ENCODE results near the gene CORO2B. TPM values are rescaled to one million over a fixed set of nuclear protein-coding genes. Genes with fewer than 3 reads are reported as not detected.
A peak's percentile ranks its signal among the peaks of the same experiment; 100 is the strongest.

Gene CORO2B
- total and polyA plus RNA-seq, 8 donors, result 0.56 to 7.7 (median 1.7) TPM

DNA sequence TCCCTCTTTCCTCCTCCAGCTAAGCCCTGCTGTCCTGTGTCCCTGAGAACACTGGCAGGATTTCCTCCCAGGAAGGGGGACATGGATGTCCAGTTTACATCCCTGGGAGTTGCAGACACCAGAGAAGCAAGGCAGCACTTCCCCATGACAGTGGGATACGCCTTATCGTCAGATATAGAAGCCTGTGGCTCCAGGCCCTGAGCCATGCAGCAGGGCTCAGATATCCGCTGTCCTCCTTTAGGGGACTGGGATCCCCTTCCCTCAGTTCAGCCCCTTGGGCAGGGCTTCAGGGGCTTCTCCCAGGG lies 16.4 kb downstream of the CORO2B start:
- WGBS, 2 donors, result 81 to 84% methylated on average over 3 of the region's 3 CpGs
- no peak for FAIRE-seq
- no peaks in the 10 kb centered on the region for H3K36me3 ChIP-seq
- no peaks in the 10 kb centered on the region for H3K4me1 ChIP-seq
- TF ChIP-seq, protein P1, sequence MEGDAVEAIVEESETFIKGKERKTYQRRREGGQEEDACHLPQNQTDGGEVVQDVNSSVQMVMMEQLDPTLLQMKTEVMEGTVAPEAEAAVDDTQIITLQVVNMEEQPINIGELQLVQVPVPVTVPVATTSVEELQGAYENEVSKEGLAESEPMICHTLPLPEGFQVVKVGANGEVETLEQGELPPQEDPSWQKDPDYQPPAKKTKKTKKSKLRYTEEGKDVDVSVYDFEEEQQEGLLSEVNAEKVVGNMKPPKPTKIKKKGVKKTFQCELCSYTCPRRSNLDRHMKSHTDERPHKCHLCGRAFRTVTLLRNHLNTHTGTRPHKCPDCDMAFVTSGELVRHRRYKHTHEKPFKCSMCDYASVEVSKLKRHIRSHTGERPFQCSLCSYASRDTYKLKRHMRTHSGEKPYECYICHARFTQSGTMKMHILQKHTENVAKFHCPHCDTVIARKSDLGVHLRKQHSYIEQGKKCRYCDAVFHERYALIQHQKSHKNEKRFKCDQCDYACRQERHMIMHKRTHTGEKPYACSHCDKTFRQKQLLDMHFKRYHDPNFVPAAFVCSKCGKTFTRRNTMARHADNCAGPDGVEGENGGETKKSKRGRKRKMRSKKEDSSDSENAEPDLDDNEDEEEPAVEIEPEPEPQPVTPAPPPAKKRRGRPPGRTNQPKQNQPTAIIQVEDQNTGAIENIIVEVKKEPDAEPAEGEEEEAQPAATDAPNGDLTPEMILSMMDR (IDR thresholded peaks at IDR 0.05), result no peak
- H3K27ac ChIP-seq, result no peak overlapping the region
- no peak for ATAC-seq
- H3K4me3 ChIP-seq, result no peak overlapping the region
- no peak for DNase-seq
- H3K9me3 ChIP-seq, result no peaks in the 10 kb centered on the region
- intact Hi-C loops (cut with DNase I), result no loop called here
- no peaks in the 10 kb centered on the region for H3K27me3 ChIP-seq

DNA sequence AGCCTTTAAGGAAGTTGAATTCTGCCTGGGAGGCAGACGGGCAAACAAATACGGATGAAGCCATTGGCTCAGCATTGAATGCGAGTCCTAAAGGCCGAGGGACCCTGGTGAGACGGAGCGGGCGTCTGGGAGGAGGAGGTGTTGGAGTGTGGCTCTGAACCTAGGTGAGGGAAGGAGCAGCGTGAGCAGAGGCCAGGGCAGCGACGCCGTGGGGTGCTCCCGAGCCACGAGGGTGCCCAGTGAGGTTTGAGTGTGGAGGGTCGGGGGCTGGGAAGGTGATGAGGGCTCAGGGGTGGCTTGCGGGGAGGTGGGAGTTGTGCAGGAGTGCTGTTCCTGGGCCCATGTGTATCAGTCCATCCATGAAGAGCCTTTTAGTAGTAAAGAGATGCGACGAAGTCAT lies 17.0 kb downstream of the CORO2B start:
- H3K36me3 ChIP-seq, result no peaks in the 10 kb centered on the region
- intact Hi-C loops (cut with DNase I), result no loop called here
- DNase-seq (no peak), FAIRE-seq (no peak), ATAC-seq (no peak)
- no peaks in the 10 kb centered on the region for H3K4me1 ChIP-seq
- no peaks in the 10 kb centered on the region for H3K27me3 ChIP-seq
- WGBS, 2 donors, result 72 to 76% methylated on average over 17 of the region's 17 CpGs
- H3K4me3 ChIP-seq, result no peak overlapping the region
- no peak overlapping the region for H3K27ac ChIP-seq
- TF ChIP-seq, protein P1 (IDR thresholded peaks at IDR 0.05), result no peak
- no peaks in the 10 kb centered on the region for H3K9me3 ChIP-seq

DNA sequence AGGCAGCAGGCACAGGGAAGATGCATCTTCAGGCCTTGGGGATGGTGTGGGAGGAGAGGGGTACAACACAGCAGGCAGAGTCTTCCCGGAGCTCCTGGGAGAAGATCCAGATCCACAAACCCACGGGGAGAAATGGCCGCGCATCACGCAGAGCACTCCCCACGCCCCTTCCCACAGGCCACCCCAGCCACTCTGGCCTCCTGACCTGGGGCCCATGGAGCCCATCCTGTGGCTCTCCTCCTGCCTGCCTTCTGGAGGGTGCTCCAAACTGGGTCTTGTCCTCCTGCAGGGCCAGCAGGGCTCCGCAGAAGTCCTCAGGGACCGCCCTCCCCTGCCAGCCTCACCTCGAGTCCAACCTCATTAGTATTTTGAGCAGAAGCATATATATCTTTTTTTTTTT lies 17.9 kb downstream of the CORO2B start:
- no peak overlapping the region for H3K27ac ChIP-seq
- TF ChIP-seq, protein P1 (IDR thresholded peaks at IDR 0.05), result no peak

DNA sequence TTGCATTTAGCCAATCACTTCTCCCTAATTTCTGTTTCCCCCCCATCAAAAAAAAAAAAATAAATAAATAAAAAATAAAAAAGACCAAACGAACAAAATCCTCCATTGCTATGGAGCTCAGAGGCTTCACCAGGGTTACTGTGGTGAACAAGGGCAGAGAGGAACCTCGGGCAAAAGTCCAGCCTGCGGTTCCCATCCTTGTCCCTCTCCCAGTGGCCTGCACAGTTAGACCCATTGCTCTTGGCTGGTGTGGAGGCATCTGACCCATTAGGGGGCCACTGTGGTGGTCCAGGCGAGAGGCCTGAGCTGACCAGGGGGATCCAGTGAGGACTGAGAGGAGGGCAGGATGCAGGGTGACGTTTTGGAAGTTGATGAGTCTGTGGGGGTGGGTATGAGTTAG lies 18.8 kb downstream of the CORO2B start:
- Histone ChIP-seq H3K4me1 (no peaks in the 10 kb centered on the region), H3K36me3 (no peaks in the 10 kb centered on the region), H3K9me3 (no peaks in the 10 kb centered on the region), H3K27me3 (no peaks in the 10 kb centered on the region), H3K4me3 (no peak overlapping the region), H3K27ac (no peak overlapping the region)
- 65 to 79% methylated on average over 5 of the region's 5 CpGs for WGBS, 2 donors
- FAIRE-seq (no peak), DNase-seq (no peak), ATAC-seq (no peak)
- TF ChIP-seq, protein P1 (IDR thresholded peaks at IDR 0.05), result no peak
- intact Hi-C loops (cut with DNase I), result no loop called here

More for the DNA sequence above, 17.9 kb downstream of the CORO2B start:
- intact Hi-C loops (cut with DNase I), result no loop called here
- FAIRE-seq, result no peak
- ATAC-seq, result no peak
- H3K4me1 ChIP-seq, result no peaks in the 10 kb centered on the region
- no peaks in the 10 kb centered on the region for H3K36me3 ChIP-seq
- no peak for DNase-seq
- no peaks in the 10 kb centered on the region for H3K9me3 ChIP-seq
- no peaks in the 10 kb centered on the region for H3K27me3 ChIP-seq
- WGBS, 2 donors, result 76 to 87% methylated on average over 9 of the region's 9 CpGs
- H3K4me3 ChIP-seq, result no peak overlapping the region

DNA sequence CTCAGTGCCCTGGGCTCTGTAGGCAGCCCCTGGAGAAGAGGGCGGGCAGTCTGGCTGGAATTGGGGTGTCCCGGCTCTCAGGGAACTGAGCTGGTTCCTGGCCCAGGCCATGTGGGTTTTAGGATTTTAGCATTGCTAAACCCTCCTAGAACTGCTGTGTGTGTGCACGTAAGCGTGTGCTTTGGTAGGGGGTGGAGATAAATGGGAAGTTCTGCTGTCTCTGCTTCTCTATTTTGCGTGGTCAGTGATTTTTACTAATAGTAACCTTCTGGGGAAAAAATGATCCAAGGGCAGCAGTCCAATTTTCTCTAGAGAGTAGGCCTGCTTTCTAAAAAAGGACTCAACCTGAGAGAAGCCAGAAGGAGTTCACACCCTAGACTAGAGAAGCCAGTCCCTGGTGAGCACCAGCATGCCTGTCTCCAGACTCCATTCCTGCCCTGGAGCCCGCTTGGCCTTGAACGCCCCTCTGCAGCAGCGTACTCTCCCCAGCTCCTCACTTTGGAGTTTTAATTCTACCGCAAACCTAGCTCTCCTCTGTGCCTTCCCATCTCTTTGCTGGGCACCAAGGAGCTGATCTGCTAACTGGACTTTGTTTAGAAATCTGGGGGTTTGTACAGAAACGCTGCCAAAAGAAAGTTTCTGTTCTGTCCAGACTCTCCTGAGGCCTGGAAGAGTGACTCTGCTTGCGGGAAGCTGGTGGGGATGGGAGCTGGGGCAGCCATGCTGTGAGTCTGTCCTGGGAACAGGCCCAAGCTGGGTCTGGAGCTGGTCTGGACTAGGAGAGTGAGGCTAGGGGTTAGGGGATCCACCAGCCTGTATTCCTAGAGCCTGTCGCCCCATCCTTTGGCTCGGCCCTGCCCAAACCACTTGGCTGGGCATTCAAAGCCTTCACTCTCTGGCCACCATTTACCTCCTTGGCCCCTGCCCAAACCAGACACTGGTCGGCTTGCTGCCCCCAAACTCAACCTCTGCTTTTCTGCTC lies 19.7 kb downstream of the CORO2B start:
- 75 to 81% methylated on average over 14 of the region's 14 CpGs for WGBS, 2 donors
- no peak for DNase-seq
- Histone ChIP-seq H3K27ac (no peak overlapping the region), H3K4me1 (no peaks in the 10 kb centered on the region), H3K36me3 (no peaks in the 10 kb centered on the region), H3K4me3 (no peak overlapping the region), H3K9me3 (no peaks in the 10 kb centered on the region), H3K27me3 (no peaks in the 10 kb centered on the region)
- ATAC-seq, result peak in 3 of 4 donors; percentile 58 to 71 (median 64)
- intact Hi-C loops (cut with DNase I), result no loop called here
- FAIRE-seq, result no peak
- TF ChIP-seq, protein P1 (IDR thresholded peaks at IDR 0.05), result no peak

Data from pancreas (tissue), 10 donors.